GM19240 (cell line): ENCODE results near the gene OTUD7B.
"Not testable (repeated sequence)": the region's sequence is repeated elsewhere in the genome, so short reads cannot be mapped to it uniquely, and the experiment has no call there.

ENCODE experiments used
- DNase-seq: peaks from one replicate; pipeline ENCODE4 v3.0.0; 2011; ENCODE audit warnings: low spot score; ENCODE audit not compliant: insufficient read length

Gene OTUD7B

GRCh38 chr1:150010393-150011115 is at the start of gene OTUD7B:
TSS of gene OTUD7B (minus strand) at chr1:150010726. CDS start at chr1:149977510, 33,216 bp downstream.
- DNase-seq, result peak; percentile 44

- no peak for DNase-seq
These were observed 49.7 kb upstream of the OTUD7B start for GRCh38 chr1:150060260-150060659.

- DNase-seq, result no peak
These were observed 45.9 kb upstream of the OTUD7B start for GRCh38 chr1:150056407-150056806.

- not testable (repeated sequence) for DNase-seq
These were observed 45.0 kb upstream of the OTUD7B start for GRCh38 chr1:150055507-150055906.

GRCh38 chr1:150053926-150054325 is 43.4 kb upstream of the OTUD7B start:
- no peak for DNase-seq

- DNase-seq, result not testable (repeated sequence)
These were observed 41.4 kb upstream of the OTUD7B start for GRCh38 chr1:150051905-150052412.

GRCh38 chr1:150051089-150051373 is 40.5 kb upstream of the OTUD7B start:
- DNase-seq, result no peak

GRCh38 chr1:150049926-150050325 is 39.4 kb upstream of the OTUD7B start:
- no peak for DNase-seq

GRCh38 chr1:150034336-150034735 is 23.8 kb upstream of the OTUD7B start:
- DNase-seq, result no peak

GRCh38 chr1:150028322-150028721 is 17.8 kb upstream of the OTUD7B start:
- no peak for DNase-seq

GRCh38 chr1:150024156-150024555 is 13.6 kb upstream of the OTUD7B start:
- DNase-seq, result no peak

GRCh38 chr1:150022357-150022756 is 11.8 kb upstream of the OTUD7B start:
- no peak for DNase-seq

- DNase-seq, result no peak
These were observed 10.7 kb upstream of the OTUD7B start for GRCh38 chr1:150021191-150021694.

GRCh38 chr1:150020711-150021110 is 10.2 kb upstream of the OTUD7B start:
- no peak for DNase-seq

- no peak for DNase-seq
These were observed 7.6 kb upstream of the OTUD7B start for GRCh38 chr1:150018165-150018564.

GRCh38 chr1:150017206-150017750 is 6.8 kb upstream of the OTUD7B start:
- DNase-seq, result no peak

- DNase-seq, result no peak
These were observed 5.2 kb upstream of the OTUD7B start for GRCh38 chr1:150015651-150016131.

GRCh38 chr1:150012611-150013010 is 2.1 kb upstream of the OTUD7B start:
- no peak for DNase-seq

GRCh38 chr1:150009604-150010392 is 728 bp downstream of the OTUD7B start:
- no peak for DNase-seq

GRCh38 chr1:150008699-150009098 is 1.8 kb downstream of the OTUD7B start:
- DNase-seq, result no peak

GRCh38 chr1:150006881-150007421 is 3.6 kb downstream of the OTUD7B start:
- DNase-seq, result no peak

GRCh38 chr1:150005606-150006005 is 4.9 kb downstream of the OTUD7B start:
- no peak for DNase-seq
